ENCODE measurements around the gene NEGR1. TPM values are rescaled to one million over a fixed set of nuclear protein-coding genes. Genes with fewer than 3 reads are reported as not detected.

Gene NEGR1
- total RNA-seq, 1 experiment from 2014 or later: 4.1 TPM

- no TSS peak for BruUV-seq (replicated peaks)
- H3K4me3 Mint-ChIP-seq (ENCODE audit: unreplicated experiment): no peak overlapping the region
- DNase-seq (ENCODE audit: unreplicated experiment): no peak
Observed at GRCh38 chr1:72122099-72122880, 160.0 kb downstream of the NEGR1 start.

GRCh38 chr1:72119491-72119890 is 162.8 kb downstream of the NEGR1 start:
- Mint-ChIP-seq H3K9me3 (ENCODE audit: unreplicated experiment) (no peaks in the 10 kb centered on the region), H3K4me1 (ENCODE audit: insufficient read depth, unreplicated experiment) (no peaks in the 10 kb centered on the region), H3K27ac (ENCODE audit: low read depth, unreplicated experiment) (no peak overlapping the region), H3K36me3 (ENCODE audit: insufficient read depth, unreplicated experiment) (no peaks in the 10 kb centered on the region), H3K4me3 (ENCODE audit: unreplicated experiment) (no peak overlapping the region), H3K27me3 (ENCODE audit: insufficient read depth, unreplicated experiment) (no peaks in the 10 kb centered on the region)
- POLR2A ChIA-PET: no interaction called here
- BruUV-seq (replicated peaks): no TSS peak
- CTCF ChIA-PET: no interaction called here
- intact Hi-C loops (cut with micrococcal nuclease): no loop called here
- no peak for TF ChIP-seq CTCF (IDR thresholded peaks at IDR 0.05; ENCODE audit: unreplicated experiment)
- DNase-seq (ENCODE audit: unreplicated experiment): no peak

More at GRCh38 chr1:72122099-72122880, 160.0 kb downstream of the NEGR1 start:
- no peaks in the 10 kb centered on the region for H3K4me1 Mint-ChIP-seq (ENCODE audit: insufficient read depth, unreplicated experiment)
- no peaks in the 10 kb centered on the region for H3K9me3 Mint-ChIP-seq (ENCODE audit: unreplicated experiment)
- no peak for TF ChIP-seq CTCF (IDR thresholded peaks at IDR 0.05; ENCODE audit: unreplicated experiment)
- no peak overlapping the region for H3K27ac Mint-ChIP-seq (ENCODE audit: low read depth, unreplicated experiment)
- H3K36me3 Mint-ChIP-seq (ENCODE audit: insufficient read depth, unreplicated experiment): no peaks in the 10 kb centered on the region
- ChIA-PET POLR2A (interaction anchor here (0.6 kb wide), 1 partner anchor 306 kb away, joined by 4 read pairs; no protein-coding TSS in a partner anchor), CTCF (no interaction called here)
- H3K27me3 Mint-ChIP-seq (ENCODE audit: insufficient read depth, unreplicated experiment): no peaks in the 10 kb centered on the region
- intact Hi-C loops (cut with micrococcal nuclease): no loop called here

GRCh38 chr1:72117621-72118020 is 164.7 kb downstream of the NEGR1 start:
- H3K36me3 Mint-ChIP-seq (ENCODE audit: insufficient read depth, unreplicated experiment): no peaks in the 10 kb centered on the region
- no peaks in the 10 kb centered on the region for H3K27me3 Mint-ChIP-seq (ENCODE audit: insufficient read depth, unreplicated experiment)
- no peaks in the 10 kb centered on the region for H3K4me1 Mint-ChIP-seq (ENCODE audit: insufficient read depth, unreplicated experiment)
- H3K9me3 Mint-ChIP-seq (ENCODE audit: unreplicated experiment): no peaks in the 10 kb centered on the region
- TF ChIP-seq CTCF (IDR thresholded peaks at IDR 0.05; ENCODE audit: unreplicated experiment): no peak
- H3K4me3 Mint-ChIP-seq (ENCODE audit: unreplicated experiment): no peak overlapping the region
- intact Hi-C loops (cut with micrococcal nuclease): no loop called here
- POLR2A ChIA-PET: no interaction called here
- BruUV-seq (replicated peaks): no TSS peak
- CTCF ChIA-PET: interaction anchor here (1.8 kb wide), 1 partner anchor 12 kb away, joined by 5 read pairs; no protein-coding TSS in a partner anchor
- DNase-seq (ENCODE audit: unreplicated experiment): no peak
- no peak overlapping the region for H3K27ac Mint-ChIP-seq (ENCODE audit: low read depth, unreplicated experiment)

GRCh38 chr1:72115290-72115689 is 167.0 kb downstream of the NEGR1 start:
- TF ChIP-seq CTCF (IDR thresholded peaks at IDR 0.05; ENCODE audit: unreplicated experiment): no peak
- no peak overlapping the region for H3K4me3 Mint-ChIP-seq (ENCODE audit: unreplicated experiment)
- BruUV-seq (replicated peaks): no TSS peak
- ChIA-PET CTCF (no interaction called here), POLR2A (no interaction called here)
- H3K27ac Mint-ChIP-seq (ENCODE audit: low read depth, unreplicated experiment): no peak overlapping the region
- H3K4me1 Mint-ChIP-seq (ENCODE audit: insufficient read depth, unreplicated experiment): no peaks in the 10 kb centered on the region
- no peaks in the 10 kb centered on the region for H3K9me3 Mint-ChIP-seq (ENCODE audit: unreplicated experiment)
- intact Hi-C loops (cut with micrococcal nuclease): loop anchor here (1.0 kb wide), 1 partner anchor 28 kb away; no protein-coding TSS in a partner anchor
- DNase-seq (ENCODE audit: unreplicated experiment): no peak
- no peaks in the 10 kb centered on the region for H3K27me3 Mint-ChIP-seq (ENCODE audit: insufficient read depth, unreplicated experiment)
- H3K36me3 Mint-ChIP-seq (ENCODE audit: insufficient read depth, unreplicated experiment): no peaks in the 10 kb centered on the region
